ENCODE data around the gene ZNF273. TPM values are rescaled to one million over a fixed set of nuclear protein-coding genes. Genes with fewer than 3 reads are reported as not detected.
A peak's percentile ranks its signal among the peaks of the same experiment; 100 is the strongest.
"Not testable (repeated sequence)": the region's sequence is repeated elsewhere in the genome, so short reads cannot be mapped to it uniquely, and the experiment has no call there.

ZNF273 gene
- 1.8 and 3.7 TPM in 2 replicates for total RNA-seq (ENCODE audit: low replicate concordance)

DNA sequence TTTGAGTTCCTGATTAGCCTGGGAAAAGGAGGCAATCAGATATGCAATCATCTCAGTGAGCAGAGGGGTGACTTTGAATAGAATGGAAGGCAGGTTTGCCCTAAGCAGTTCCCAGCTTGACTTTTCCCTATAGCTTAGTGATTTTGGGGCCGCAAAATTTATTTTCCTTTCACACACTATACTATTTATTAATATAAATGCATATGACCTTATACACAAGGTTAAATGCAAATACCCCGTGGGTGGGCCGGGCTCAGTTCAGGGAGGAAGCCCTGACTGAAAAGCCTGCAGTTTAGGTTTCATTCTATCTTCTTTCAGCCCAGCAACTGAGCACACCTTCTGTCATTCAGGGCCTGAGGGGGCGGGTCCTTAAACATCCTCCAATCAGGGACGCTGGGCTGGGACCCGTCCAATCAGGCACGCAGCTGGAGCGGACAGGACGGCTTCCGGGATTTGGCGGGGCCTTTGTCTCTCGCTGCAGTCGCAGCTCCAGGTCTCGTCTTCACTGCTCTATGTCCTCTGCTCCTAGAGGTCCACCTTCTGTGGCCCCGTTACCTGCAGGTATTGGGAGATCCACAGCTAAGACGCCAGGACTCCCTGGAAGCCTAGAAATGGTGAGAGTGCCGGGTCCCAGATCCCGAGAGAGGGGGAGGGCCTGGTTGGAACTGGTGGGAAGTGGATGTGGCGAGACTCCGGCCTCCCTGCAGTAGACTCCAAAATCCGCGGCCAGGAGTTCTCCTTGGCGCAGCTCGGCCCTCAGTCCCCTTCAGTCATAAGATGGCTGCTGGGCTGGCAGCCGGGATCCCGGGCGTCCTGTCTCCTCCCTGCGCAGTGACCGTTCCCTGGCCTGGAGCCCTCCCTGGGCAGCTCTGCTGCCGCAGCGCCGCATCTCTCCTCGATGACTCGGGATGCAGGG, at the start of gene ZNF273:
Gene ZNF273, plus strand, starts transcription at position 468 of the 916 bp plus-strand sequence. Its CDS starts 45 bp downstream, at position 513.
- TF ChIP-seq, protein P1, sequence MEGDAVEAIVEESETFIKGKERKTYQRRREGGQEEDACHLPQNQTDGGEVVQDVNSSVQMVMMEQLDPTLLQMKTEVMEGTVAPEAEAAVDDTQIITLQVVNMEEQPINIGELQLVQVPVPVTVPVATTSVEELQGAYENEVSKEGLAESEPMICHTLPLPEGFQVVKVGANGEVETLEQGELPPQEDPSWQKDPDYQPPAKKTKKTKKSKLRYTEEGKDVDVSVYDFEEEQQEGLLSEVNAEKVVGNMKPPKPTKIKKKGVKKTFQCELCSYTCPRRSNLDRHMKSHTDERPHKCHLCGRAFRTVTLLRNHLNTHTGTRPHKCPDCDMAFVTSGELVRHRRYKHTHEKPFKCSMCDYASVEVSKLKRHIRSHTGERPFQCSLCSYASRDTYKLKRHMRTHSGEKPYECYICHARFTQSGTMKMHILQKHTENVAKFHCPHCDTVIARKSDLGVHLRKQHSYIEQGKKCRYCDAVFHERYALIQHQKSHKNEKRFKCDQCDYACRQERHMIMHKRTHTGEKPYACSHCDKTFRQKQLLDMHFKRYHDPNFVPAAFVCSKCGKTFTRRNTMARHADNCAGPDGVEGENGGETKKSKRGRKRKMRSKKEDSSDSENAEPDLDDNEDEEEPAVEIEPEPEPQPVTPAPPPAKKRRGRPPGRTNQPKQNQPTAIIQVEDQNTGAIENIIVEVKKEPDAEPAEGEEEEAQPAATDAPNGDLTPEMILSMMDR (IDR thresholded peaks at IDR 0.05; ENCODE audit: insufficient read depth, low read length), result no peak
- DNase-seq (ENCODE audit: low read depth), result peak; percentile 85
- H3K4me3 ChIP-seq (ENCODE audit: low read depth, low read length), result peak within 1 kb of the TSS; percentile 80

DNA sequence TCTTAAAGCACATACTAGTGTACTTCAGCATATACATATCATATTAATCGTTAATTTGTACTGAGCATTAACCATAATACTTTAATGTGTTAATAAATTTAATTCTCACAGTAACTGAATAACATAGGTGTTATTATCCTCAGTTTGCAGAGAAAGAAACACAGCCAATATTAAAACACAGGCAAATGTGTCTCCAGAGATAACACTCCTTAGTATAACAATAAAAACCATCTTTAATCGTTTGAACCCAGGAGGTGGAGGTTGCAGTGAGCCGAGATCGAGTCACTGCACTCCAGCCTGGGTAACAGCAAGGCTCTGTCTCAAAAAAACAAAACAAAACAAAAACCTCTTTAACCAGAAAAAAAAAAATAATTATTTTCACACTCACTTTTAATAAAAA, 49.4 kb upstream of the ZNF273 start:
- no peak overlapping the region for H3K4me3 ChIP-seq (ENCODE audit: low read depth, low read length)
- DNase-seq (ENCODE audit: low read depth), result no peak
- TF ChIP-seq, protein P1 (IDR thresholded peaks at IDR 0.05; ENCODE audit: insufficient read depth, low read length), result no peak

DNA sequence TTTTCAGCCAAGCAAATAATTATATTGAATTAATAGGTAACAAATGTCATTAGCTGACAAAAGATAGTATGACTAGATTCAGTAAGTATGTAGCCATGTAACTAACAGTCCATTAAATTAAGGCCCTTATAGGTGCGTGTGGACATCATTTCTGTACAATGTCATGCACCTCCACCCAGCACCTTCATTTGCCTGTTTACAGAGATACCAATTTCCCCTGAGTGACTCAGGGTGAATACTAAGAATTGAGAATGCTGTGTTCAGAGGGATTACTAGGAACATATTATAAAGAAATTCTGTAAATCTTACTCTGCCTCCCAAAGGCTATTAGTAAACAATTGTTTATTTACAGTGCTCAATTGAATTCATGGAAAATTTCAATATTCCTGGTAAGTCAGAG, 48.1 kb upstream of the ZNF273 start:
- H3K4me3 ChIP-seq (ENCODE audit: low read depth, low read length), result no peak overlapping the region
- TF ChIP-seq, protein P1 (IDR thresholded peaks at IDR 0.05; ENCODE audit: insufficient read depth, low read length), result no peak
- DNase-seq (ENCODE audit: low read depth), result no peak

GRCh38 chr7:64863021-64863420, 40.1 kb upstream of the ZNF273 start:
- no peak for DNase-seq (ENCODE audit: low read depth)
- TF ChIP-seq, protein P1 (IDR thresholded peaks at IDR 0.05; ENCODE audit: insufficient read depth, low read length), result no peak
- no peak overlapping the region for H3K4me3 ChIP-seq (ENCODE audit: low read depth, low read length)

GRCh38 chr7:64863530-64863929, 39.5 kb upstream of the ZNF273 start:
- not testable (repeated sequence) for DNase-seq (ENCODE audit: low read depth); H3K4me3 ChIP-seq (ENCODE audit: low read depth, low read length)

DNA sequence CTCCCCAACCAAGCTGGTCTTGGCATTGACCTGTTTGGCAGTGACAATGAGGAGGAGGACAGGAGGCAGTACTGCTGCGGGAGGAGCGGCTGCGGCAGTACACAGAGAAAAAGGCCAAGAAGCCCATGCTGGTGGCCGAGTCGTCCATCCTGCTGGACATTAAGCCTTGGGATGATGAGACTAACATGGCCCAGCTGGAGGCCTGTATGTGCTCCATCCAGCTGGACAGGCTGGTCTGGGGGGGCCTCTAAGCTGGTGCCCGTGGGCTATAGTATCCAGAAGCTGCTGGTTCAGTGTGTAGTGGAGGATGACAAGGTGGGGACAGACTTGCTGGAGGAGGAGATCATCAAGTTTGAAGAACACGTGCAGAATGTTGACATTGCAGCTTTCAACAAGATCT, 39.1 kb upstream of the ZNF273 start:
- H3K4me3 ChIP-seq (ENCODE audit: low read depth, low read length), result no peak overlapping the region
- DNase-seq (ENCODE audit: low read depth), result no peak
- TF ChIP-seq, protein P1 (IDR thresholded peaks at IDR 0.05; ENCODE audit: insufficient read depth, low read length), result no peak

DNA sequence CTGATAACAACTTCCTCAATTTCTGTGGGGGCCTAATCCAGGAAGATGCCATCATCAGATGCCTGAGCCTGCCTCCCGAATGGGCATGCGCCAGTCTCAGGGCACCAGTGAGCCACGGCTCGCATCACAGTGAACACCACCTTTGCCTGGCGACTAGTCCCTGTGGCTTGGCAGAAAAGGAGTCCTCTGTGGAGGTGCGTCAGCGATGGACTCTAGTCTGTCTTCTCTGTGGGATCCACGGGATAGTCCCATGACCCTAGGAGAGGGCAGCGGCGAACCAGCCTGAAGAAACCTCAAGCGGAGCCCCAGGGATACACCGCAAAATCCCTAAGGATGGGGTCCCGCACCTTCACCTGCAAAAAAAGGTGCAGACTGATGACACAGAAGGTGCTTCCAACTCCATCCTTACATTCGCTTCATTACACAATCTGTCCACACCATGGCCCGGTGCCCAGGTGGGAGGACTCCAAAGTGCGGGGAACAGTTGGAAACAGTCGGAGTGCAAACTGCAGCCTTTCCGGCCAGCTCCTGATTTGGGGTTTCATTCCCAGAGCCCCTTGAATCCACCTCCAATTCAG, 35.1 kb upstream of the ZNF273 start:
- DNase-seq (ENCODE audit: low read depth), result no peak

More for the DNA sequence above, 35.1 kb upstream of the ZNF273 start:
- TF ChIP-seq, protein P1 (IDR thresholded peaks at IDR 0.05; ENCODE audit: insufficient read depth, low read length), result no peak
- no peak overlapping the region for H3K4me3 ChIP-seq (ENCODE audit: low read depth, low read length)

Data from fibroblast of the aortic adventitia (primary cell).